ENCODE measurements around the gene CD300LD.

- TF ChIP-seq CTCF (IDR thresholded peaks at IDR 0.05), result no peak
- no peak for TF ChIP-seq POLR2A (IDR thresholded peaks at IDR 0.05)
These were observed 48.7 kb downstream of the CD300LD start for GRCh38 chr17:74543406-74543805.
